IMR-90 (cell line): ENCODE results near the gene TMOD4. TPM values are rescaled to one million over a fixed set of nuclear protein-coding genes. Genes with fewer than 3 reads are reported as not detected.

ENCODE experiments used
- ATAC-seq: fragments of 200-7000 bp; cut with Tn5 transposase; 2 replicates; pipeline ENCODE4 v1.9.1; 2020; ENCODE audit warnings: low read depth, mild to moderate bottlenecking, moderate library complexity
- BruUV-seq: library from RNA; stranded (reverse); fragments of 400-500 nt; replicated peaks from 2 replicates; lab custom pipeline; 2021; lab: Mats Ljungman, UMichigan
- CTCF ChIA-PET: fragments of 300-600 bp; formaldehyde crosslinking; extraction: SDS; loops from one replicate; lab custom pipeline; 2021; ENCODE audit warnings: antibody characterized with exemption; lab: Yijun Ruan, JAX
- POLR2A ChIA-PET: fragments of 300-600 bp; sonication (Branson Sonifier 250); formaldehyde crosslinking; loops from one replicate; lab custom pipeline; 2022; ENCODE audit warnings: antibody characterized with exemption; ENCODE audit not compliant: unreplicated experiment; lab: Charles Lee
- DNase-seq: peaks from one replicate; pipeline ENCODE4 v3.0.0; 2013
- H2AFZ ChIP-seq: replicated peaks from 2 replicates; pipeline ENCODE3; 2013; ENCODE audit warnings: low read length, mild to moderate bottlenecking; ENCODE audit not compliant: poor library complexity
- H2AK5ac ChIP-seq: 2 replicates; pipeline ENCODE4 v1.6.1; 2013; ENCODE audit warnings: low read depth, low read length, inconsistent platforms
- H2AK9ac ChIP-seq: replicated peaks from 2 replicates; pipeline ENCODE3; 2013; ENCODE audit warnings: mild to moderate bottlenecking, low read depth, low read length, moderate library complexity; ENCODE audit not compliant: poor library complexity
- H2BK120ac ChIP-seq: 2 replicates; pipeline ENCODE4 v1.6.1; 2013; ENCODE audit warnings: low read depth, low read length, inconsistent platforms
- H2BK15ac ChIP-seq: 3 replicates; pipeline ENCODE4 v1.6.1; 2013; ENCODE audit warnings: low read depth, low read length, inconsistent platforms
- H2BK20ac ChIP-seq: 2 replicates; pipeline ENCODE4 v1.6.1; 2013; ENCODE audit warnings: low read depth, mild to moderate bottlenecking, inconsistent platforms, low read length, moderate library complexity
- H2BK5ac ChIP-seq: 2 replicates; pipeline ENCODE4 v1.6.1; 2013; ENCODE audit warnings: mild to moderate bottlenecking, low read depth, low read length, inconsistent platforms; ENCODE audit not compliant: poor library complexity, severe bottlenecking
- H3K14ac ChIP-seq: replicated peaks from 2 replicates; pipeline ENCODE4 v1.6.1; 2013; ENCODE audit warnings: low read depth, low read length, inconsistent platforms
- H3K18ac ChIP-seq: 2 replicates; pipeline ENCODE4 v1.6.1; 2013; ENCODE audit warnings: low read depth, low read length, control low read depth
- H3K23ac ChIP-seq: 2 replicates; pipeline ENCODE4 v1.6.1; 2013; ENCODE audit warnings: low read depth, low read length, inconsistent platforms
- H3K27ac ChIP-seq: 2 replicates; pipeline ENCODE4 v1.5.1; 2013; ENCODE audit warnings: mild to moderate bottlenecking, control low read depth, low read length; ENCODE audit not compliant: insufficient read depth
- H3K27me3 ChIP-seq: 2 replicates; pipeline ENCODE4 v1.6.1; 2013; ENCODE audit warnings: low read length; ENCODE audit not compliant: control insufficient read depth, insufficient read depth
- H3K36me3 ChIP-seq: 2 replicates; pipeline ENCODE4 v1.6.1; 2013; ENCODE audit warnings: low read length, mixed read lengths; ENCODE audit not compliant: control insufficient read depth, insufficient read depth
- H3K4ac ChIP-seq: 2 replicates; pipeline ENCODE4 v1.6.1; 2013; ENCODE audit warnings: low read depth, low read length, inconsistent platforms
- H3K4me1 ChIP-seq: 2 replicates; pipeline ENCODE4 v1.6.1; 2013; ENCODE audit warnings: low read length, mixed read lengths; ENCODE audit not compliant: control insufficient read depth, insufficient read depth
- H3K4me2 ChIP-seq: 2 replicates; pipeline ENCODE4 v1.6.1; 2013; ENCODE audit warnings: low read depth, mild to moderate bottlenecking, control low read depth, low read length, moderate library complexity
- H3K4me3 ChIP-seq: 2 replicates; pipeline ENCODE4 v1.5.1; 2013; ENCODE audit warnings: low read depth, mild to moderate bottlenecking, control low read depth, low read length, moderate library complexity; ENCODE audit not compliant: insufficient read depth
- H3K56ac ChIP-seq: 2 replicates; pipeline ENCODE4 v1.6.1; 2013; ENCODE audit warnings: low read length, inconsistent platforms; ENCODE audit not compliant: insufficient read depth; ENCODE audit errors: extremely low read depth
- H3K79me1 ChIP-seq, 2 experiments: 2 replicates each; pipeline ENCODE4 v1.6.1; 2013; ENCODE audit warnings: low read length in 2 of 2, inconsistent platforms in 1 of 2, low read depth in 1 of 2
- H3K9ac ChIP-seq: 2 replicates; pipeline ENCODE4 v1.6.1; 2013; ENCODE audit warnings: low read depth, low read length, control low read depth
- H3K9me1 ChIP-seq: 2 replicates; pipeline ENCODE4 v1.6.1; 2013; ENCODE audit warnings: low read length, inconsistent platforms; ENCODE audit not compliant: insufficient read depth
- H3K9me3 ChIP-seq: 2 replicates; pipeline ENCODE4 v1.6.1; 2013; ENCODE audit warnings: low read length; ENCODE audit not compliant: control insufficient read depth, insufficient read depth
- H4K20me1 ChIP-seq: 2 replicates; pipeline ENCODE4 v1.6.1; 2013; ENCODE audit warnings: low read length, inconsistent platforms; ENCODE audit not compliant: insufficient read depth
- H4K5ac ChIP-seq: 2 replicates; pipeline ENCODE4 v1.6.1; 2013; ENCODE audit warnings: mild to moderate bottlenecking, low read depth, low read length, control low read depth
- H4K8ac ChIP-seq, 2 experiments: 2 replicates each; pipeline ENCODE4 v1.6.1; 2013; ENCODE audit warnings: low read depth in 2 of 2, low read length in 2 of 2, control low read depth in 1 of 2, inconsistent platforms in 1 of 2
- H4K91ac ChIP-seq: 2 replicates; pipeline ENCODE4 v1.6.1; 2013; ENCODE audit warnings: low read depth, low read length, inconsistent platforms; ENCODE audit not compliant: insufficient read depth
- CEBPB ChIP-seq: IDR thresholded peaks from 2 replicates; pipeline ENCODE4 v1.6.1; 2012; ENCODE audit warnings: low read depth, low read length, improper control_type of control experiment
- MAFK ChIP-seq: IDR thresholded peaks from 2 replicates; pipeline ENCODE4 v1.6.1; 2012; ENCODE audit warnings: low read depth, low read length, improper control_type of control experiment
- WGBS, 2 experiments: methylation state at CpG; one replicate each; pipeline versions ENCODE4 v1.1.5 to v1.1.7; 2013; ENCODE audit warnings: missing lambda C conversion rate in 2 of 2; ENCODE audit not compliant: insufficient read length in 1 of 2; ENCODE audit errors: extremely low coverage in 2 of 2; 5-methylcytosine and 5-hydroxymethylcytosine counted together
- dilution Hi-C: fragments of 300-500 bp; cut with HindIII; formaldehyde crosslinking; loops from one replicate; pipeline ENCODE4 v1.14.3; 2018; ENCODE audit warnings: low sequenced_read_pairs; ENCODE audit not compliant: unreplicated experiment
- in situ Hi-C: fragments of 300-500 bp; cut with MboI; formaldehyde crosslinking; loops from 3 replicates; pipeline ENCODE4 v1.14.3; 2019; ENCODE audit warnings: low sequenced_read_pairs, inconsistent platforms, mixed read lengths
- intact Hi-C: fragments of 100-400 bp; cut with micrococcal nuclease; formaldehyde crosslinking; loops from 2 replicates; pipeline ENCODE4 v1.10.0; 2022
- polyA plus RNA-seq, 3 experiments: library from polyadenylated mRNA; depleted of rRNA; stranded (reverse); fragments of >200 nt; gene quantifications; 2 replicates each; pipeline ENCODE4 v1.2.3, GENCODE V29; 2012; ENCODE audit warnings: low replicate concordance in 1 of 3
- total RNA-seq: library from RNA; depleted of rRNA; stranded (reverse); fragments of >200 nt; gene quantifications from 2 replicates; pipeline ENCODE4 v1.2.3, GENCODE V29; 2012

Gene TMOD4
- total and polyA plus RNA-seq, 2 of the 4 experiments (the other 2 are of a cell fraction): 0.27 TPM; not detected in 1

GRCh38 chr1:151192047-151192446 is 16.3 kb upstream of the TMOD4 start:
- WGBS, 2 experiments: no CpG with 5 or more reads among the region's 7 CpGs
- Histone ChIP-seq H4K20me1 (no peaks in the 10 kb centered on the region), H4K91ac (no peak overlapping the region), H2BK15ac (no peak overlapping the region), H3K4ac (no peak overlapping the region), H3K9me1 (peaks cover 8% of the 10 kb centered on the region; the same call in 1 of the 2 replicates), H3K9me3 (no peaks in the 10 kb centered on the region), H2BK120ac (no peak overlapping the region), H3K56ac (no peak overlapping the region), H4K5ac (no peak overlapping the region), H3K23ac (no peak overlapping the region), H3K4me3 (no peak overlapping the region), H2BK20ac (no peak overlapping the region), H3K79me1 (peaks cover 12 to 29% of the 10 kb centered on the region in 2 experiments), H3K4me2 (no peak overlapping the region), H3K18ac (no peak overlapping the region), H3K27me3 (no peaks in the 10 kb centered on the region), H3K36me3 (no peaks in the 10 kb centered on the region), H2AK9ac (no peak overlapping the region), H3K4me1 (no peaks in the 10 kb centered on the region; the same call in 1 of the 2 replicates), H3K27ac (no peak overlapping the region), H4K8ac (no peak overlapping the region), H3K9ac (no peak overlapping the region), H3K14ac (no peak overlapping the region), H2BK5ac (no peak overlapping the region), H2AFZ (no peak overlapping the region), H2AK5ac (no peak overlapping the region)
- POLR2A ChIA-PET: no interaction called here
- dilution Hi-C loops: no loop called here
- in situ Hi-C loops: loop anchor here (10.0 kb wide), 1 partner anchor 213 kb away; no protein-coding TSS in a partner anchor
- DNase-seq (no peak), ATAC-seq (no peak)
- intact Hi-C loops: no loop called here
- BruUV-seq: no TSS peak
- TF ChIP-seq MAFK (no peak), CEBPB (peak; percentile 32; the same call in 1 of the 2 replicates)
- CTCF ChIA-PET: no interaction called here
